Sigmoid colon (tissue), 7 donors: Measurements from ENCODE around the gene KCNE4. TPM values are rescaled to one million over a fixed set of nuclear protein-coding genes. Genes with fewer than 3 reads are reported as not detected.

Source experiments
- DNase-seq: peaks from one replicate; pipeline ENCODE4 v3.0.0-alpha.2; 2019
- H3K27ac ChIP-seq, 4 donors: fragments of 200-600 bp; sonication (generic); one replicate each; pipeline ENCODE4 v1.5.1; 2016 to 2019; ENCODE audit warnings: mild to moderate bottlenecking in 1 of 4
- H3K27me3 ChIP-seq, 3 donors: fragments of 200-600 bp; sonication (generic); one replicate each; pipeline ENCODE4 v1.5.1; 2019; ENCODE audit warnings: mild to moderate bottlenecking in 1 of 3
- H3K36me3 ChIP-seq, 4 donors: fragments of 200-600 bp; sonication (generic); one replicate each; pipeline ENCODE4 v1.5.1; 2016 to 2019
- H3K4me1 ChIP-seq, 4 donors: fragments of 200-600 bp; sonication (generic); one replicate each; pipeline ENCODE4 v1.5.1; 2017 to 2019
- H3K4me3 ChIP-seq, 4 donors: fragments of 200-600 bp; sonication (generic); one replicate each; pipeline ENCODE4 v1.5.1; 2017 to 2019; ENCODE audit warnings: mild to moderate bottlenecking in 2 of 4, moderate library complexity in 1 of 4
- H3K9me3 ChIP-seq, 4 donors: fragments of 200-600 bp in 3 of 4; sonication (generic) in 3 of 4; one replicate each; pipeline versions ENCODE4 v1.5.1 to v1.6.1; 2013 to 2019
- EP300 ChIP-seq, 4 donors: sonication (generic); formaldehyde crosslinking; IDR thresholded peaks; one replicate each; pipeline ENCODE4 v1.6.1; 2017; ENCODE audit warnings: antibody characterized with exemption in 4 of 4
- POLR2A ChIP-seq, 2 donors: fragments of 450-650 bp; IDR thresholded peaks; one replicate each; pipeline ENCODE4 v1.6.1; 2016; ENCODE audit warnings: antibody characterized with exemption in 2 of 2, mild to moderate bottlenecking in 2 of 2, moderate library complexity in 2 of 2
- POLR2AphosphoS5 ChIP-seq, 4 donors: sonication (generic); formaldehyde crosslinking; IDR thresholded peaks; one replicate each; pipeline ENCODE4 v1.6.1; 2017; ENCODE audit warnings: antibody characterized with exemption in 4 of 4
- WGBS, 2 donors: extraction: QIAGEN DNeasy Blood & Tissue Kit; methylation state at CpG; one replicate each; pipeline ENCODE4 v1.1.7; 2013; 5-methylcytosine and 5-hydroxymethylcytosine counted together
- intact Hi-C: fragments of 100-400 bp; cut with DNase I; formaldehyde crosslinking; loops from one replicate; pipeline ENCODE4 v1.15.1; 2023
- polyA plus RNA-seq, 3 donors: library from polyadenylated mRNA; stranded (reverse); fragments of 200-250 nt; gene quantifications; one replicate each; pipeline ENCODE4 v1.2.3, GENCODE V29; 2013
- total RNA-seq, 4 donors: library from RNA; depleted of rRNA; stranded (reverse); fragments of >200 nt; gene quantifications; one replicate each; pipeline ENCODE4 v1.1.0, GENCODE V29; 2016
- TF ChIP-seq, protein P1 (sequence below), 4 experiments: fragments of 450-650 bp in 3 of 4; fragments of 200-600 bp in 1 of 4; IDR thresholded peaks; one replicate each; pipeline ENCODE4 v1.5.1; 2016 to 2019; ENCODE audit warnings: antibody characterized with exemption in 4 of 4, mild to moderate bottlenecking in 3 of 4, moderate library complexity in 2 of 4
- donor health status: healthy with polysubstance abuse.
- donor health status: Bipolar disorder and iron deficiency.
- donor health status: healthy.

The KCNE4 gene, protein sequence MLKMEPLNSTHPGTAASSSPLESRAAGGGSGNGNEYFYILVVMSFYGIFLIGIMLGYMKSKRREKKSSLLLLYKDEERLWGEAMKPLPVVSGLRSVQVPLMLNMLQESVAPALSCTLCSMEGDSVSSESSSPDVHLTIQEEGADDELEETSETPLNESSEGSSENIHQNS
- total RNA-seq (10 to 100 TPM in 2 of 4 donors, 1 to 10 TPM in 2; 5.4 to 18.7 (median 10.1) TPM), polyA plus RNA-seq (1 to 10 TPM in 1 of 3 donors, under 1 TPM in 2; 0.23 to 3.8 (median 0.60) TPM)

DNA sequence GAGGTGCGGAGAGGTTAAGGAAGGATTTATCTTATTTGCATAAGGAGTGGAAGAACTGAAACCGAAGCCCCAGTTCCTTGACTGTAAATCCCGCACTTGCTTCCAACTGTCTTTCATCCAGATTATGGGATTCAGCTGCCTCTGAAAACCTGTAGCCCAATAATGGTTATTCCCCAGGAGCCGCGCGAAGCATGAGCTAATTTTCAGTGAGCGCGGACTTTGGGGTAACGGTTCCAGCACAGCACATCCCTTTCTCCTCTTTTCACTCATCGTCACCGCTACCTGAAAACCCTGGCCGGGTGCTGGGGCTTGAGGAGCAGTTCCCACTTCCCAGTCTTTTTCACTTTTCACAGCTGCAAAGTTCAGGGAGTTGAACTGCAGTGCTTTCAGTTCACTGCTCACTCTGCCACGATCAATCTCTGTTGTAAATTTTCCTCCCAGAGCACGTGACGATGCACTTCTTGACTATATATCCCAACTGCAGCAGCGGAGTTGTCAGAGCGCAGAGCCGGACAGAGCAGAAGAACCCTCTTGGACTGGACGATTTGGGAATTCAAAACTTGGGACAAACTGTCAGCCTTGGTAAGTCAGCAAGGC, at the start of gene KCNE4:
KCNE4 (plus strand) TSS at position 498 of the 597 bp plus-strand sequence. CDS start 641 bp downstream, outside the sequence.
- H3K36me3 ChIP-seq: no peaks in the 10 kb centered on the region
- DNase-seq: peak; percentile 81
- 12 to 39% methylated on average over 19 of the region's 19 CpGs for WGBS, 2 donors
- peak within 1 kb of the TSS; percentile 33 to 67 (median 54) for H3K4me3 ChIP-seq
- no peaks in the 10 kb centered on the region for H3K27me3 ChIP-seq
- H3K4me1 ChIP-seq: peaks cover 0 to 72% (median 56%) of the 10 kb centered on the region in 4 donors
- intact Hi-C loops: loop anchor here (1.0 to 10.0 kb wide), 3 partner anchors 57 to 1107 kb away; no protein-coding TSS in a partner anchor
- TF ChIP-seq, protein P1, sequence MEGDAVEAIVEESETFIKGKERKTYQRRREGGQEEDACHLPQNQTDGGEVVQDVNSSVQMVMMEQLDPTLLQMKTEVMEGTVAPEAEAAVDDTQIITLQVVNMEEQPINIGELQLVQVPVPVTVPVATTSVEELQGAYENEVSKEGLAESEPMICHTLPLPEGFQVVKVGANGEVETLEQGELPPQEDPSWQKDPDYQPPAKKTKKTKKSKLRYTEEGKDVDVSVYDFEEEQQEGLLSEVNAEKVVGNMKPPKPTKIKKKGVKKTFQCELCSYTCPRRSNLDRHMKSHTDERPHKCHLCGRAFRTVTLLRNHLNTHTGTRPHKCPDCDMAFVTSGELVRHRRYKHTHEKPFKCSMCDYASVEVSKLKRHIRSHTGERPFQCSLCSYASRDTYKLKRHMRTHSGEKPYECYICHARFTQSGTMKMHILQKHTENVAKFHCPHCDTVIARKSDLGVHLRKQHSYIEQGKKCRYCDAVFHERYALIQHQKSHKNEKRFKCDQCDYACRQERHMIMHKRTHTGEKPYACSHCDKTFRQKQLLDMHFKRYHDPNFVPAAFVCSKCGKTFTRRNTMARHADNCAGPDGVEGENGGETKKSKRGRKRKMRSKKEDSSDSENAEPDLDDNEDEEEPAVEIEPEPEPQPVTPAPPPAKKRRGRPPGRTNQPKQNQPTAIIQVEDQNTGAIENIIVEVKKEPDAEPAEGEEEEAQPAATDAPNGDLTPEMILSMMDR (IDR thresholded peaks at IDR 0.05): no peak
- TF ChIP-seq EP300 (IDR thresholded peaks at IDR 0.05) (no peak), POLR2AphosphoS5 (IDR thresholded peaks at IDR 0.05) (peak; percentile 82 to 97 (median 94)), POLR2A (IDR thresholded peaks at IDR 0.05) (peak; percentile 51 to 79)
- H3K9me3 ChIP-seq: no peaks in the 10 kb centered on the region
- H3K27ac ChIP-seq: peak within 1 kb of the TSS; percentile 84 to 90 (median 90)

DNA sequence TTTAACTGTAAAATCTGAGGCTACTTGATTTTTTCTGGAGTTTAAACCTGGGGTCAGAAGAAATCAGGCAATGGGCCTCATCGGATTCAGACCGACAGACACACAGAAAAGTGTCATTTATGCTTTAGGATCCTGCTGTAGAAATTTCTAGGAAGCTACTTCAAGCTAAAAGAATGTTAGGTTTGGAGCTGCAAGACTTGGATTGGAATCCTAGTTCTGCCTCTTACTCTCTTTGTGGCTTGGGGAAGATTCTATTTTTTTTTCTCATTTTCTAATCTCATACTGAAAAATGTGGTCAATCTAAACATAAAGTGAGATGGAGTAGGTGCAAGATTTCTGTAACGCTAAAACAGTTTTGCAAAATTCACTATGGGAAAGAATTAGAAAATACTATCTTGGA, 48.8 kb upstream of the KCNE4 start:
- Histone ChIP-seq H3K4me3 (no peak overlapping the region), H3K9me3 (no peaks in the 10 kb centered on the region), H3K27me3 (no peaks in the 10 kb centered on the region), H3K27ac (no peak overlapping the region), H3K36me3 (no peaks in the 10 kb centered on the region), H3K4me1 (no peaks in the 10 kb centered on the region)
- intact Hi-C loops: no loop called here
- WGBS, 2 donors: 93 to 94% methylated on average over 3 of the region's 3 CpGs
- no peak for TF ChIP-seq POLR2AphosphoS5 (IDR thresholded peaks at IDR 0.05)
- no peak for TF ChIP-seq POLR2A (IDR thresholded peaks at IDR 0.05)
- no peak for TF ChIP-seq EP300 (IDR thresholded peaks at IDR 0.05)
- TF ChIP-seq, protein P1 (IDR thresholded peaks at IDR 0.05): no peak
- no peak for DNase-seq

DNA sequence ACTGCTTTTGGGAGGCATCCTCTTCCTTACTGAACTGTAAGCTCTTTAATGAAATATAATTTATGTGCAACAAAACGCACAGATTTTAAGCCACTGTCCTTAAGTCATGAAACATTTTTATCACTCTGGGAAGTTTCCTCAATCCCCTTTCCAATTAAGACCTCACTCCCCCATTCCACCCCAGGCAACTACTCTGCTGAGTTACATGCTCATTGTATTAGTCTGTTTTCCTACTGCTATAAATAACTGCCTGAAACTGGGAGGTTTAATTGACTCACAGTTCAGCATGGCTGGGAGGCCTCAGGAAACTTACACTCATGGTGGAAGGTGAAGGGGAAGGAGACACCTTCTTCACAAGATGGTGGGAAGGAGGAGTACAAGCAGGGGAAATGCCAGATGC, 46.5 kb upstream of the KCNE4 start:
- Histone ChIP-seq H3K36me3 (no peaks in the 10 kb centered on the region), H3K4me1 (no peaks in the 10 kb centered on the region)
- intact Hi-C loops: no loop called here

DNA sequence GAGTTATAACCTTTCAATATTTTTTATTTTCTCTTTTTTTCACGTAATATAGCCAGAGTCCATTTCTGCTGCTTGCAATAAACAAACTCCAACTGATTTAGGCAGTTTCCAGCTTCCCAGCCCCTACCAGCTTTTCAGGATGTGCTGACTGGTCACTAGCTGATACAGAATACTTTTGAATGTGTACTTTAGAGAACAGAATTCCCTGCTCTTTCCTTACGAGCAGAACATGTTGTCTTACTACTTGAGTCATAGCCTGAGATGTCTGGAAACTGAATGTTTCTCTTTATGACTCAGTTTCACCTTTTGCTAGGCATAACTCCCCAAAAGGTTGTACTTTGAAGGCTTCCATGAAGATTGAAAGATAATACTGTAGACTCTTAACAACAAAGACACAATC, 44.5 kb upstream of the KCNE4 start:
- Histone ChIP-seq H3K4me3 (no peak overlapping the region), H3K4me1 (no peaks in the 10 kb centered on the region), H3K27me3 (no peaks in the 10 kb centered on the region), H3K9me3 (no peaks in the 10 kb centered on the region), H3K36me3 (no peaks in the 10 kb centered on the region), H3K27ac (no peak overlapping the region)
- no peak for DNase-seq
- 76 to 78% methylated on average over 2 of the region's 2 CpGs for WGBS, 2 donors
- no peak for TF ChIP-seq POLR2A (IDR thresholded peaks at IDR 0.05)
- no peak for TF ChIP-seq EP300 (IDR thresholded peaks at IDR 0.05)
- TF ChIP-seq, protein P1 (IDR thresholded peaks at IDR 0.05): no peak
- TF ChIP-seq POLR2AphosphoS5 (IDR thresholded peaks at IDR 0.05): no peak
- intact Hi-C loops: no loop called here

More for the DNA sequence above, 46.5 kb upstream of the KCNE4 start:
- Histone ChIP-seq H3K4me3 (no peak overlapping the region), H3K9me3 (no peaks in the 10 kb centered on the region), H3K27ac (no peak overlapping the region), H3K27me3 (no peaks in the 10 kb centered on the region)
- DNase-seq: no peak
- WGBS, 2 donors: 91% methylated on average over 1 of the region's 1 CpG
- no peak for TF ChIP-seq EP300 (IDR thresholded peaks at IDR 0.05)
- TF ChIP-seq, protein P1 (IDR thresholded peaks at IDR 0.05): no peak
